HG02938 (cell line): ENCODE measurements around the gene RASGEF1C.
"Not testable (repeated sequence)": the region's sequence is repeated elsewhere in the genome, so short reads cannot be mapped to it uniquely, and the experiment has no call there.

ENCODE experiments used
- ATAC-seq: cut with Tn5 transposase; IDR thresholded peaks from one replicate; pipeline ENCODE4 v1.9.1; 2021; ENCODE audit warnings: mild to moderate bottlenecking, moderate library complexity; ENCODE audit not compliant: unreplicated experiment

RASGEF1C gene

GRCh38 chr5:180101451-180102105 is 107.4 kb downstream of the RASGEF1C start:
- no peak for ATAC-seq

- ATAC-seq, result no peak
Measured at GRCh38 chr5:180100621-180101450, 108.2 kb downstream of the RASGEF1C start.

- ATAC-seq, result no peak
Measured at GRCh38 chr5:180099733-180100611, 109.0 kb downstream of the RASGEF1C start.

GRCh38 chr5:180098991-180099732 is 109.8 kb downstream of the RASGEF1C start:
- ATAC-seq, result no peak

- ATAC-seq, result no peak
Measured at GRCh38 chr5:180098526-180098925, 110.5 kb downstream of the RASGEF1C start.

GRCh38 chr5:180097926-180098325 is 111.1 kb downstream of the RASGEF1C start:
- no peak for ATAC-seq

GRCh38 chr5:180097163-180097894 is 111.7 kb downstream of the RASGEF1C start:
- ATAC-seq, result no peak

GRCh38 chr5:180096616-180097015 is 112.4 kb downstream of the RASGEF1C start:
- ATAC-seq, result no peak

GRCh38 chr5:180095545-180095944 is 113.5 kb downstream of the RASGEF1C start:
- ATAC-seq, result no peak

- no peak for ATAC-seq
Measured at GRCh38 chr5:180093651-180094382, 115.2 kb downstream of the RASGEF1C start.

- no peak for ATAC-seq
Measured at GRCh38 chr5:180093241-180093640, 115.8 kb downstream of the RASGEF1C start.

GRCh38 chr5:180090769-180091546 is 118.1 kb downstream of the RASGEF1C start:
- ATAC-seq, result no peak

- ATAC-seq, result no peak
Measured at GRCh38 chr5:180090098-180090768, 118.8 kb downstream of the RASGEF1C start.

- not testable (repeated sequence) for ATAC-seq
Measured at GRCh38 chr5:180089628-180090027, 119.4 kb downstream of the RASGEF1C start.

GRCh38 chr5:180088561-180088960 is 120.5 kb downstream of the RASGEF1C start:
- ATAC-seq, result no peak

GRCh38 chr5:180086816-180087399 is 122.1 kb downstream of the RASGEF1C start:
- ATAC-seq, result no peak

GRCh38 chr5:180085837-180086236 is 123.2 kb downstream of the RASGEF1C start:
- ATAC-seq, result no peak
